Upper lobe of right lung (tissue), 1 donor: Measurements from ENCODE around the gene OPCML. TPM values are rescaled to one million over a fixed set of nuclear protein-coding genes. Genes with fewer than 3 reads are reported as not detected.

Experiments used
- ATAC-seq: fragments of 200-7000 bp; cut with Tn5 transposase; one replicate; pipeline ENCODE4 v1.9.1; 2020; ENCODE audit warnings: mild to moderate bottlenecking, moderate library complexity
- DNase-seq: peaks from one replicate; pipeline ENCODE4 v3.0.0-alpha.2; 2020
- H3K27ac ChIP-seq: fragments of 200-600 bp; one replicate; pipeline ENCODE4 v1.8.0; 2022
- H3K27me3 ChIP-seq: fragments of 200-600 bp; one replicate; pipeline ENCODE4 v1.8.0; 2022; ENCODE audit warnings: mild to moderate bottlenecking
- H3K36me3 ChIP-seq: fragments of 200-600 bp; one replicate; pipeline ENCODE4 v1.8.0; 2022
- H3K4me1 ChIP-seq: fragments of 200-600 bp; one replicate; pipeline ENCODE4 v1.8.0; 2022
- H3K4me3 ChIP-seq: fragments of 200-600 bp; one replicate; pipeline ENCODE4 v1.8.0; 2022; ENCODE audit warnings: mild to moderate bottlenecking
- H3K9me3 ChIP-seq: fragments of 200-600 bp; one replicate; pipeline ENCODE4 v1.8.0; 2022
- CTCF ChIP-seq: fragments of 200-600 bp; IDR thresholded peaks from one replicate; pipeline ENCODE4 v1.8.0; 2022; ENCODE audit warnings: antibody characterized with exemption
- intact Hi-C: fragments of 100-400 bp; cut with DNase I; formaldehyde crosslinking; loops from one replicate; pipeline ENCODE4 v1.11.0; 2022
- total RNA-seq: library from RNA; stranded (reverse); fragmentation: NEBNext Ultra II Directional; extraction: Animal tissue kit (Norgen Biotek cat#: 25700); gene quantifications from one replicate; pipeline ENCODE4 v1.2.1, GENCODE V29; 2021
- donor health status: DM: no; HTN: yes; CAD: no; lungs with severe emphysema.

The OPCML gene
- total RNA-seq, 1 donor from 2014 or later = not detected

DNA sequence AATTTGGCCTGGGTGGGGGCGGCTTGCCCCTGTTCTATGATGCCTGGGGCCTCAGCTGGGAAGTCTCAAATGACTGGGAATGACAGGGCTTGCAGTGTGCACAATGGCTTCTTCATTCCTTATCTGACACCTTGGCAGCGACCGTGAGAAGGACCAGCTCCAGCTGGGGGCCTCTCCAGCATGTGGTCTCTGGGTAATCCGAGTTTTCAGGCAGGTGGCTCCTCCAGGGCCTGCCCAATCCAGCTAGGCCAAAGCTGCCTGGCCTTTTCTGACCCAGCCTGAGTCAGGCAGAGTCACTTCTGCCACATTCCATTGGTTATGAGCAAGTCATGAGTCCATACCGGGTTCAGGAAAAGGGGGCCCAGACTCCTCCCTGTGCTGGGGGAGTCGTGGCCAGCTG lies 646.0 kb downstream of the OPCML start:
- intact Hi-C loops = no loop called here
- Histone ChIP-seq H3K4me1 (no peaks in the 10 kb centered on the region), H3K36me3 (no peaks in the 10 kb centered on the region), H3K4me3 (no peak overlapping the region), H3K9me3 (no peaks in the 10 kb centered on the region), H3K27ac (no peak overlapping the region), H3K27me3 (no peaks in the 10 kb centered on the region)
- DNase-seq (no peak), ATAC-seq (no peak)
- no peak for TF ChIP-seq CTCF

DNA sequence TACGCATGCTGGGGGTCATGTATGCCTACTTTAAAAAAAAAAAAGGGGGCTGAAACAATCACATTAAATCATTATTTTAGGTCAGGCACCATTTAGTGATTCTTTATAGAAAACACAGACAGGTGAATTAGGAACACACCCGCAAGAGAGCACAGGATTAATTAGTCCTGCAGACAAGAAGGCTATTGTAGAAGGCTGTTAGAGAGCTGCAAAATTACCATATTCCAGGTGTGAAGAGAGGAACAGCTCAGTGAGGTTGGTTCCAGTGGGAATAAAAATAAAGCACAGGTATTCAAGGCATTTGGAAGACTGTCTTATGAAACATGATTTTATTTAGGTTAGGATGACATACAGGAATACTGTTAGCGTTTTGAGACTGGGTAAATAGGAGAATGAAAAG lies 649.1 kb downstream of the OPCML start:
- intact Hi-C loops = no loop called here
- ATAC-seq = no peak
- no peaks in the 10 kb centered on the region for H3K4me1 ChIP-seq

GRCh38 chr11:132881622-132882021 lies 650.7 kb downstream of the OPCML start:
- H3K4me1 ChIP-seq = no peaks in the 10 kb centered on the region
- H3K36me3 ChIP-seq = no peaks in the 10 kb centered on the region
- intact Hi-C loops = no loop called here
- no peak for ATAC-seq
- no peak overlapping the region for H3K4me3 ChIP-seq
- no peaks in the 10 kb centered on the region for H3K27me3 ChIP-seq
- DNase-seq = no peak
- no peak overlapping the region for H3K27ac ChIP-seq
- no peaks in the 10 kb centered on the region for H3K9me3 ChIP-seq
- TF ChIP-seq CTCF = no peak

More for the DNA sequence above, 649.1 kb downstream of the OPCML start:
- Histone ChIP-seq H3K27me3 (no peaks in the 10 kb centered on the region), H3K36me3 (no peaks in the 10 kb centered on the region), H3K4me3 (no peak overlapping the region), H3K27ac (no peak overlapping the region), H3K9me3 (no peaks in the 10 kb centered on the region)
- no peak for DNase-seq
- no peak for TF ChIP-seq CTCF

- Histone ChIP-seq H3K27me3 (no peaks in the 10 kb centered on the region), H3K9me3 (no peaks in the 10 kb centered on the region), H3K4me1 (no peaks in the 10 kb centered on the region), H3K27ac (no peak overlapping the region), H3K4me3 (no peak overlapping the region), H3K36me3 (no peaks in the 10 kb centered on the region)
- intact Hi-C loops = no loop called here
- no peak for ATAC-seq
- no peak for TF ChIP-seq CTCF
- DNase-seq = no peak
Observed at GRCh38 chr11:132878111-132878510, 654.2 kb downstream of the OPCML start.

- H3K27me3 ChIP-seq = no peaks in the 10 kb centered on the region
- H3K4me1 ChIP-seq = no peaks in the 10 kb centered on the region
- DNase-seq (no peak), ATAC-seq (no peak)
- H3K36me3 ChIP-seq = no peaks in the 10 kb centered on the region
- intact Hi-C loops = no loop called here
- H3K4me3 ChIP-seq = no peak overlapping the region
- no peak overlapping the region for H3K27ac ChIP-seq
- no peaks in the 10 kb centered on the region for H3K9me3 ChIP-seq
- no peak for TF ChIP-seq CTCF
Observed at GRCh38 chr11:132876705-132877104, 655.6 kb downstream of the OPCML start.

DNA sequence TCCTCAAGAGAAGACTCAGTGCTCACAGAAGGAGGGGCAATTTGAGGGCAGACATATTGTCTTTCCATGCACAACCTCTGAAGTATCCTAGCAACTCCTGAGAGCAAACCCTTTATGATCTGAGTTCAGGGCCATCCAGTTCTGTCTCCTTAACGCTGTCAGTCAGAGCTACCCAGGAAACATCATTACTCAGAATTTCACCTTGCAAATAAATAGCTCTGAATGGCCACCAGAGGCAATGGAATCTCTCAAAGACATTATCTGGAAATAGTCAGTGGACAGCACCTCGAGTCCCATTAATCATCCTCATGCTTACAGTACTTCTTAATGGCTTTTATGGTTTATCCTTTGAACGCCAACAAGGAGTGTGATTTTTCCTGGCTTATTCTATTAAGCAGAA lies 656.1 kb downstream of the OPCML start:
- Histone ChIP-seq H3K4me1 (no peaks in the 10 kb centered on the region), H3K9me3 (no peaks in the 10 kb centered on the region), H3K27ac (no peak overlapping the region), H3K36me3 (no peaks in the 10 kb centered on the region), H3K4me3 (no peak overlapping the region), H3K27me3 (no peaks in the 10 kb centered on the region)
- TF ChIP-seq CTCF = no peak
- intact Hi-C loops = no loop called here
- ATAC-seq = no peak
- DNase-seq = no peak
